Measurements from ENCODE around the gene C1QBP.
"Not testable (repeated sequence)": the region's sequence is repeated elsewhere in the genome, so short reads cannot be mapped to it uniquely, and the experiment has no call there.

Gene C1QBP, protein sequence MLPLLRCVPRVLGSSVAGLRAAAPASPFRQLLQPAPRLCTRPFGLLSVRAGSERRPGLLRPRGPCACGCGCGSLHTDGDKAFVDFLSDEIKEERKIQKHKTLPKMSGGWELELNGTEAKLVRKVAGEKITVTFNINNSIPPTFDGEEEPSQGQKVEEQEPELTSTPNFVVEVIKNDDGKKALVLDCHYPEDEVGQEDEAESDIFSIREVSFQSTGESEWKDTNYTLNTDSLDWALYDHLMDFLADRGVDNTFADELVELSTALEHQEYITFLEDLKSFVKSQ

DNA sequence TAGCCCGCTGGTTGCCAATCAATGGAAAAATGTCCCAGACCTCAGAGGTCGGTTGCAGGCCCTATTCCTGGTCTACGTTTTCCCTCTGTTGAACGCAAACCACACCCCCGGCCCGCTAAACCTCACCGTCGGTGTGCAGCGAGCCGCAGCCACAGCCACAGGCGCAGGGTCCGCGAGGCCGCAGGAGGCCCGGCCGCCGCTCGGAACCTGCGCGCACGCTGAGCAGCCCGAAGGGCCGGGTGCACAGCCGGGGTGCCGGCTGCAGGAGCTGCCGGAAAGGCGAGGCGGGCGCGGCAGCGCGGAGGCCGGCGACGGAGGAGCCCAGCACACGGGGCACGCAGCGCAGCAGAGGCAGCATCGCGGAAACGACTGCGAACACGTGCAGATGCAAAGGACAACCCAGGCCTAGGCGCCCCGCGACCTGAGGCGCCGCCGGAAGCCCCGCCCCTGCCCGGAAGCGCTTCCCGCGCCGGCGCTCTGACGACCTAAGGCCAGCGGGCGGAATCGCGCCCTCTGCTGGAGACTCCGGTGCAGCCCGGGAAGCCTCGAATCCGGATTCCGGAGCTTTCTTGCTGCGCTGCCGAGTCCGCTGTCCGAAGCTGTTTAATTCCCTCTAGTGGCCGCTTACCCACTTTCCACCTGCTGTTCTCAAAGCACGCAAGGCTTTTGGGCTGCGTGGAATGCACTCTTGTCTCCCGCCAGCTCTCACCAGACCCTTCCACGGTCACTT lies at the start of gene C1QBP:
Gene C1QBP (minus strand): TSS at position 440 of the 730 bp plus-strand sequence. CDS start 82 bp downstream, at position 358.
- peak; percentile 98 for DNase-seq

DNA sequence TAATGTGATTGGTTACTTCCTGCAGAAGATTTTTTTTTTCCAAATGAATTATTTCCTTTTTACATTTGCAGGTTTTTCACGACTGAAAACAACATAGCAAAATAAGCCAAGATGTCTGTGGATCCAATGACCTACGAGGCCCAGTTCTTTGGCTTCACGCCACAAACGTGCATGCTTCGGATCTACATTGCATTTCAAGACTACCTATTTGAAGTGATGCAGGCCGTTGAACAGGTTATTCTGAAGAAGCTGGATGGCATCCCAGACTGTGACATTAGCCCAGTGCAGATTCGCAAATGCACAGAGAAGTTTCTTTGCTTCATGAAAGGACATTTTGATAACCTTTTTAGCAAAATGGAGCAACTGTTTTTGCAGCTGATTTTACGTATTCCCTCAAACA lies 49.8 kb upstream of the C1QBP start:
- DNase-seq = no peak

DNA sequence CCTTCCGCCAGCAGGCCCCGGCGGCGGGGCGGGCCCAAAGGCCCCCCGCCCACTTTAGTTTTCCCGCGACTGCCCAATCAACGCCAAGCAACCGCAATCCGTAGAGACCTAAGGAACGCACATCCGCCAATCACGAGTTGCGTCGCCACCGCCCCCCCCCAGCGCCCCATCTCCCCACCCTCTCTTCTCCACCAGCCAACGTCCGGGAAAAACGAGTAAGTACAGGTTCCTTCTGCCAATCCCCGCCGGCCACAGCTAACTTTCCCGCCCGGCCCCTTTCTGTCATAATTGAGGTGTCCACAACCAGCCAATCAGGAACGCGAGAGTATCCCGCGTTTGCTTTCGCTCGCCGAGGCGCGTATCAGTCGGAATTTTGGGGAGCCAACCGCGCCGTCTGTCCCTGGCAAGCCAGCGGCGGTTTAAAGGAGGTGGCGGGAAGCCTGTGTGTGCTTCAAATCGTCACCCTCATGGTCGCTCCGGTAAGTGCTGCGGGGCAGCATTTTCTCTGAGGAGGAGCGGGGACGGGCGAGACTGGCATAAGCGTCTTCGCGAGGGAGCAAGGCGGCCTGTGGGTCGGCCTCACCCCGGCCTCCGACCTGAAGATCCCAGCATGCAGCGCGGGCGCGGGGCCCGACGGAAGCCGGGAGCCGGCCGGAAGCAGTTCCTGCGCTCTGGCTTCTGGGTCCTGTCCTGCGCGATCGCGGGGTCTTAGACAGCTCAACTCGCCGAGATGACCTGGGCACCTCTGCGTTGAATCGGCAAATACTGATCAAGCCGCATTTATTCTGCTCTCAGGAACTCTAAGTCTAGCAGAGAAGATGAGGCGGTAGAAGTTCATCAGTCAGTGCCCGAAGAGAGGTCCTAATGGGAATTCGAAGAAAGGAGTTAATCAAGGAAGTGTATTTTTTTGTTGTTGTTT lies 47.5 kb upstream of the C1QBP start, which contains the start of gene MIS12:
Gene MIS12 (plus strand): TSS at position 361 of the 919 bp plus-strand sequence. CDS start 2,297 bp downstream, outside the sequence.
- peak; percentile 99 for DNase-seq

DNA sequence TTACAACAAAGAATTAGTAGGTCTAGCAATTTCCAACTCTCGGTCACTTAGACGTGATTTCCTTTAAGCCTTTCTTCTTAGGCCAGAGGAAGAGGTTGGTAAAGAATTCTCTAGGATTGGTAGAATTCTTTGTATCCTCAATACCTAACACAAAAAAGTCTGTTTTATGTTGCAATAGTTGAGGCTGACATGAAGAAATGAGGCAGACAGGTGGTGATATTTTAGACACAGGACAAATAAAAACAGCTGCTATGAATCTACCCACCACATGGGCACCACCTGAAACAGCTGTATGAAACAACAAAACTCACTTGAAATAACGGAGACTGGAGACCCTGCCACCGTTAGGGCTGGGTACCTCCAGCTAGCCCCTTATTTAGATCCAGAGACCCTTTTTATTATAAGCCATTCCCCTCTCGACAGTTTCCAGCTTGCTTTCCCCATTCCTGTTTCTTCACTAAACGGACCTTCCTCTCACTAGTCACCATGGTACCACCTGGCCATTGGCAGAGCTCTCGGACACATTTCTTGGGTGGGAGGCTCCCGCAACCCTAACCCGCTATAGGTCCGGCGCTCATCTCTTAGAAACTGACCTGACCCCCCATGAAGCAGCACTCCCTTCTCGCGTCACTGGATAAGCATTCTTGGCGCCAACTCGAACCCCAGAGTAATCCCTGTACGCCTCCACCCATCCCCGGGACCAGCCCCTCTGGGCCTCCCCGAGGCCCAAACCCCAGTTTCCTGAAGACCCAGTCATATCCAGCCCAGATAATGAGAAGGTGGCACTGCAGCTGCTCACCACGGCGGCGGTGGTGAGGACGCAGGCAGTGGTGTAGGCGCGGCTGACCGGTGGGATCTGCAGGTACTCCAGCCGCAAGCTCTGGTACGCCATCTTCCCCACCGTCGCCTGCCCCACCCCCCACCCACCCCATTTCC lies 46.6 kb upstream of the C1QBP start, which contains the start of gene DERL2:
Gene DERL2 (minus strand): TSS at position 909 of the 936 bp plus-strand sequence. CDS start 17 bp downstream, at position 892.
- DNase-seq = peak; percentile 12

DNA sequence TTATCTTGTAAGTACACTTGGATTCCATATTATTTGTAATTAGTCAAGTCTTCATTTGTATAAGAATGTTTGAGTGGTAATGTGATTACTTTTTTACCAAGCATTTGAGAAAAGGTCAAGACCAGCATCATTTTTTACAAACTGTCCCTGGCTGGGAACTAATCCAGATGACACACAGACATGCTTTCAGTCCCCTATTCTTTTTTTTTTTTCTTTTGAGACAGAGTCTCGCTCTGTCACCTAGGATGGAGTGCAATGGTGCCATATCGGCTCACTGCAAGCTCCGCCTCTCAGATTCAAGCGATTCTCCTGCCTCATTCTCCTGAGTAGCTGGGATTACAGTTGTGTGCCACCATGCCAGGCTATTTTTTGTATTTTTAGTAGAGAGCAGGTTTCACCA lies 42.5 kb upstream of the C1QBP start:
- DNase-seq = no peak

DNA sequence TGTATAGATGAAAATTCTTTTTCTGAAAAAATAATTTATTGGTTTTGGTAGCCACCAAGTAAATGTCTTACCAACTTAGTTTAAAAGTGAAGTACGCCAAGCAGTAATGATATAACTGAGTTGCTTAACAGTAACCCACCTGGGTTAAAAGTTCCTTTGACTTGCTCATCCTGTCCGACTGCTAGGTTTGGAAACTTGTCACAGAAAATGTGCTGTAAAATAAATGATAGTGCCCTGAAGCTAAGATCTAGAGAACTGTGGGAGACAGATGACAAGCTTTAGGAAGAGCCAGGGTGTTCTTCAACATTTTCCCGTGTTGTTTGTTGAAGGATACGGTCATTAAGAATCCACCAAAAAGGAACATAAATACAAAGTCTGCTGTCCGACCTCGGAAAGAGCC lies 42.0 kb upstream of the C1QBP start:
- DNase-seq = no peak

DNA sequence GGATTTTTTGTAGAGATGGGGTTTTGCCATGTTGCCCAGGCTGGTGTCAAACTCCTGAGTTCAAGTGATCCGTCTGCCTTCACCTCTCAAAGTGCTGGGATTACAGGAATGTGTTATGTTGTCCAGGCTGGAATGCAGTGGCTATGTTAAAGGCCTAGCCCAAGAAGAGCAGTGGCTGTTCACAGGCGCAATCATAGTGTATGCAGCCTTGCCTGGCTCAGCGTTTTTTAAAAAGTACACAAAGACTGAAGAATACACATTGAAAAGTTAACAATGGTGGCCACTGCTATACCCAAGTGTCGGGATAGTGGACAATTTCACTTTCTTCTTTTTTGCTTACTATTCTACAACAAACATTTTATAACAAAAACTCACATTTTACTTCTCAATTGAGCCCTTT lies 40.0 kb upstream of the C1QBP start:
- no peak for DNase-seq

DNA sequence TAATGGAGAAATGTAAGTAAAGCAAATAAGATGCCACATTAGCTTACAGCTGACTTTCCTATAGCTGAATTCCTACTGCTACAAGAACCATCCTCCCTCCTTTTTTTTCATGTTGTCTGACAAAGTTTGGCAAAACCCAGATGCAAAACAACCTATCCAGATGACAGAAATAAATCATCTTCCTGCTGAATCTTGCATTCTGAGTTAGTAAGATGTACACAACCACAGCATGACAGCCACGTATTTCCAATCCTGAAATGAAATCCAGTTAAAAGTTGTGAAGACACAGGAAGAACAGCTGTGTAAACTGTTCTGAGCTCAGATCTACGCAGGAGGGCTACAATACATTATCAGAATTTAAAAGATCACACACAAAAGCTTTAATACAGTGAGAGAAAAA lies 35.0 kb upstream of the C1QBP start:
- DNase-seq = no peak

DNA sequence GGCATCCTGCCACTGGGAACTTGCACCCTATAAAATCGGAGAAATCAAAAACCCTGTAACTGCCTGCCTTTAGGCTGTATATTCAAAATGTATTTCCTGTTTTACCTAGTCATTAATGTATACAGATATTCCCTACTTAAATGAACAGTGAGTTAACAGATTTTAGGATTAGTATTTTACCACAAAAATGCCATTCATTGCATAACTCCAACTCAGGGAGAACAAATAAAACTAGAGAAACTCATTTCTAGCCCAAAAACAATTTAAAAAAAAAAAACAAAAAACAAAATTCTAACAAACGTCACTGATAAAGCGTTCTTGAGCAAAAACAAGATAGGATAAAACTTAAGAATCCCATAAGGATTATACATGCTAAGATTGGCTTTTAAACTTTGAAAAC lies 33.6 kb upstream of the C1QBP start:
- no peak for DNase-seq

DNA sequence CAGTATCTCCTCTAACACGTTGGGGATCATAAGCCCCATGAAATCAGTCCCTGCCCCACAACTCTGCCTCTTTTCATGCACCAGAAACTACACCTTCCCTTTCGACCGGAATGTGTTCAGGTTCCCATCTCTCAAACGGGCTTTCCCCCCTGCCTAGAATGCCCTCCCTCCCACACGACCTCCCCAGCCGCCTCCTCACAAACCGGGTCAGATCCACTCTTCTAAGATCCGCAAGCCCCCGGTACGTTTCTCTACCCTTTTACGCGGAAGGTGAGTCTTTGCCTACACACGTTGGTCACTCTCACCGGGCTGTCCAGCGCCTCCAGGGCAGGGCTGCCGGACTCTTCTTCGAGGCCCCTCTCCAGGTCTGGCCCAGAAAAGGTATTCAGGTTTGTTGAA lies 29.1 kb upstream of the C1QBP start:
- DNase-seq = no peak

DNA sequence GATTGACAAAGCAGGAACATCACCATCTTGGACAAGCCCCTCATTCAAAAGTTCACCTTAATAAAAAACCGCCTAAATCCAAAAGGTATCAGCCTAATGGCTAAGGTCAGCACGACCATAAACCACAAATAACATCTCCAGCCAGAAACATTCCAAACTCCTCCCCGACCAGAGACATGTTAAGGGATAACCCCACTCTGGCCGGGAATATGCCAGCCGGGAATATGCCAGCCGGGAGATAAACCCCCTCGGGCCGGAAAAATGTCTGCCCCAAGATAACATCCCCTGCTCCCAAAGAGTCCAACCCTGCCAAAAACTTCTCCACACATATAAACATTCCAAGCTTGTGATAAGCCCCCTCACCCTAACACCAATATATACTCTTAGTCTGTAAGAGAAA lies 28.5 kb upstream of the C1QBP start:
- no peak for DNase-seq

DNA sequence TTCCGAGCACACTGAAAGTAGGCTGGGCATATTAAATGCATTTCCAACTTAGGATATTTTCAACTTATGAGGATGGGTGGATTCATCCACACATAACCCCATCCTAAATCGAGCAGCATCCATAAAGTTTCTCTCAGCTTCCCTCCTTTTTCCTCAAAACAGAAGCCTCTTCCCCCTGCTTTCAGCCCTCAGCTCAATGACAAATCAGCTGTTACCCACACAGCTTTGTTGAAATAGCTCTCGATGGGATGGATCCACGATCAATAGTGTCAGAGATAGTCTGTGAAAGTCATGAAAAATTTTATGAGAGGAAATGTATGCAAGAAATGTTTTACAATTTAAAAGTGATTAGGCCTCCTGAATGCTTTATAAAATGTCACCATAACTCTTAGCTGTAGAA lies 27.3 kb upstream of the C1QBP start:
- DNase-seq = no peak

DNA sequence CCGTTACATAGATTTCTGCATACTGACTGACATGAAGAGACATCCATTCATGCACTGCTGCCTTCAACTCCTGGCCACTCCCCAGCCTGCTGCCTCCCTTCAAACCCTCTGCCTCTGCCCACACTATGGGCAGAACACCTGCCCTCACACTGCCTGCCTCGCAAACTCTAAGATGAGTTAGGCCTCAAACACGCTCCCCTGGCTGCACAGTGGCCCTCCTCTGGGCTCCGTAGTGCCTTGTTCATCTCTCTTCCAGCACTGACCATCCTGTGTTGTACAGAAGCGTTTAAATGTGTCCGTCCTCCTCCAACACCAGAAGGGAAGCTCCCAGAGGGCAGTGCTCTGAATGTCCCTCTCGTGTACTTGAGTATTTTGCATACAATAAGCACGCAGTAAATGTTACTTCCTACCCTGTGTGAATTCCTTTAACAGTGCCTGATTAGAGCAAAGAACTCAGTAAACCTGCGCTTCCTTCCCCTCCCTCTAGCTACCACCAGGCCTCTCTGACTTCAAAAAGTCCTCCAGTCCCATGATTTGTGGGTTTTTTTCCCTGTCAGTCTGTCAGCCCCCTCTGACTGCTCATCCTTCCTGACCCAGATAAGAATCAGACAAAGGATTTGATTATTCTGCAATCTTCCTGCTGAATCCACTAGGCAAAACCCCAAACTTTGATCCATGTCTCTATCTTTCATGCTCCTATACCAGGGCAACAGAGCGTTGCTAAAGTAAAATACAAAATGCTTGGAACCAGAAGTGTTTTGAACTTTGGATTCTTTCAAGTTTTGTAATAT lies 26.0 kb upstream of the C1QBP start:
- DNase-seq = no peak

DNA sequence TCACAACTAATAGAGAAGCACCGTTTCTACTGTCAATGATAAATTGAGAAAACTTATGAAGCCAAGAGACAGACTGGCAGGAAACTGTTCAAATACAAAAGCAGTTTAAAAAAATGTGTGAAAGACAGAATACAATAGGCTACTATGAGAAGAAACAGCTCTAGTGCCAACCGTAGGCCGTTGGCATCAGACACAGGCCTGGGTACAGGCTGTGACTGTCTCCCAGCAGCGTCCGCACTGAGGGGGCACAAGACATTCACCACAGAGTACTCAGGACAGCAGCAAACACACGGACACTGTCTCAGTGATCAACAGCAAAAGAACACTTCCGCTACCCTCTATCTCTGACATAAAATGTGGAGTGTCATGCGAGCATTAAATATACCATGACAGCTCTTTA lies 7.8 kb upstream of the C1QBP start:
- no peak for DNase-seq

DNA sequence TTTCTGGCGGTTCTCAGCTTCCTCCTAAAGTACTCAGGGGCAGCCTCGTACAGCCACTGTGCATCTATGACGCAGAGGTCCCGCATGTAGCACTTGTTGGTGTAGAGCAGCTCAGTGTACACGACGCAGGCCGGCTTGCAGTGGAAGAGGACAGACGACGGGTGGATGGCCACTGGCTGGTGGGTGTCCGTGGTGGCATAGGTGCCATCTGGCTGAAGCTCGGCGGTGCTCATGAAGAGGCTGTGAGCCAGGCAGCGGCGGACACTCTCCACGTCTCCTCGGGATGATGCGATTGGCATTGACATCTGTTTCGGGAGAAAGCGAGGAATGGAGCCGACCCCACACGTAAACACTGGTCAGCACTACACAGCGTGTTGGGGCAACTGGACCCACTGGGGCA lies 5.3 kb upstream of the C1QBP start:
- DNase-seq = no peak

DNA sequence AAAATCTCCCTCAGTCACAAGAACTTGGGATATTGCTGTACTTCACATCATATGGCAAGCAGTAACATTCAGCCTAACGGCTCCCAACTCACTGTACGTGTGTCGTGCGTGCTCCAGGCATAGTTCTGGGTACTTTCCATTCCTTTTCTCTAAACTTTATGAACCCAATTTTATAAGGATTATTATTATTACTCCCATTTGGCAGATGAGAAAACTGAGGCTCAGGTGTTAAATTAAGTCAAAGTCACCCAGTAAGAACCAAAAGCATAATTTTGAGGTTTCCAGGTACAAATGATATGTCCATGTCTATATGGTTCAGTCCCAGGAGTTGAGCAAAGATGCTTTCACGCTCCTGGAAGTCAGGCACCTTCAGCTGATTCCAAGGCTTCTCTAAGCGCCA lies 4.8 kb upstream of the C1QBP start:
- DNase-seq = no peak

DNA sequence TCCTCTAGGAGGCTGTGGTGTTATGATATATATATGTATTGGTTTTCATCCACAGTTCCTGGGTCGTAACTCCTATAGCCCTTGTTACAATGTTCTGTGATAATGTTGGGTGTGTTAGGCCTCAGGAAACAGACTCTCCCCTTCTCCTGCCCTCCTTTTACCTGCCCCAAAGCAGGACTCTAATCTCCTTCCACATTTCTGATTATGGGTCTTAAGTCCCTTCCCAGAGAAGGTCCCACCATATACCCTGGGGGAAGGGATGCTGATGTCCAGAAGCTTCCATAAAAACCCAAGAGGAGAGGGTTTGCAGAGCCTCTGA lies 450 bp upstream of the C1QBP start:
- DNase-seq = no peak

DNA sequence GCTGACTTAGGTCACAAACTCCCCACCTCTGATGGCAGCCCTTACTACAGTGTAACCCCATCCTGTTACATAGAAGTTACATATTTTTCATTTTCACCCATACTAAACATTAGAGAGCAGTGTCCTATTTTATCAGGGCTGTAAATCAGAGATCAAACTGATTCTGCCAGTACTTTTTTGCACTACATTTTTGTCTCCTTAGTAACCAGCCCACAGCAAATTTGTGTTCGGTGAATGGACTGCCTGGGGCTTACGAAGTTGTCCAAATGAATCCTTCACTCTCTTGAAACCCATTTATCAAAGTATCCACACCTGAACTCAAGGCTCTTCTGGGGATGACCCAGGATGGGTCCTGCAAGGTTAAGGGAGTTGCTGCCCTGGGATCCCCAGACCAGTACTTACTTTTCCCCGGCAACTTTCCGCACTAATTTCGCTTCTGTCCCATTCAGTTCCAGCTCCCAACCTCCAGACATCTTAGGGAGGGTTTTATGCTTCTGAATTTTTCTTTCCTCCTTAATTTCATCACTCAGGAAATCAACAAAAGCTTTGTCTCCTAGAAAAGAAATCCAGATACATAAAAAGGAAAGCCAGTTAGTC lies 1.1 kb downstream of the C1QBP start:
- DNase-seq = no peak

DNA sequence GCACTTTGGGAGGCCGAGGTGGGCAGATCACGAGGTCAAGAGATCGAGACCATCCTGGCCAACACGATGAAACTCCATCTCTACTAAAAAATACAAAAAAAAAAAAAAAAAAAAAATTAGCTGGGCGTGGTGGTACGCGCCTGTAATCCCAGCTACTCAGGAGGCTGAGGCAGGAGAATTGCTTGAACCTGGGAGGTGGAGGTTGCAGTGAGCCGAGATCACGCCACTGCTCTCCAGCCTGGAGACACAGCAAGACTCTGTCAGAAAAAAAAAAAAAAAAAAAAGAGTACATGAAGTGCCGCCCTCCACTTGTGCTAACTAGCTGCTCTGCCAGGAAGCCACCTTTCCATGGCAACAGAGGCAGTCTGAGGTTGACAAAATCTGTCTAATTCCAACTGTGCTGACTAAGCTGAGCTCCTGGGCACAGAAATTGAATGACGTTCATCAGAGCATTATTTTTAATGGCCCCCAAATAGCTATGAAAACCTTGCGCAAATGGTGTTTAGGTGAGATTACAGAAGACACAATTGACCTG lies 3.1 kb downstream of the C1QBP start:
- not testable (repeated sequence) for DNase-seq

DNA sequence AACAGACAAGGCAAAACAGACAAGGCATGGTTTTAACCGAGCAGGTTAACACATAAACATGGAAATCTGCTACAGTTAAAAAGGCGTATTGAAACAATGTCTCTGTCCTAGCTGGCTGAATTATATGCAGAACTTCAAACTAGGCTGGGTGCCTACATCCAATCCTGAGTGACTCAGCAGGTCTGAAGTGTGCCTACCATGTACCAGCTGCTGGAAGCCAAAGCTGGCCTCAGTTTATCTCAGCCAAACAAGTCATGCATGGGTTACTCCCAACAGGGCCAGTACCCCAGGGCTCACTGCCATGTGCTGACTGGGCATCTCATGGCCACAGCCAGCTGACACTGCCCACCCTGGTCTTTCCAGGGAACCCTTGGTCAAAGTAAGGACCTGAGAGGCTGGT lies 4.0 kb downstream of the C1QBP start:
- no peak for DNase-seq
